GM21367 (cell line): ENCODE results near the gene GPC3.
"Not testable (repeated sequence)": the region's sequence is repeated elsewhere in the genome, so short reads cannot be mapped to it uniquely, and the experiment has no call there.

Source experiments
- ATAC-seq: cut with Tn5 transposase; IDR thresholded peaks from one replicate; pipeline ENCODE4 v1.9.1; 2021; ENCODE audit not compliant: unreplicated experiment

The GPC3 gene

DNA sequence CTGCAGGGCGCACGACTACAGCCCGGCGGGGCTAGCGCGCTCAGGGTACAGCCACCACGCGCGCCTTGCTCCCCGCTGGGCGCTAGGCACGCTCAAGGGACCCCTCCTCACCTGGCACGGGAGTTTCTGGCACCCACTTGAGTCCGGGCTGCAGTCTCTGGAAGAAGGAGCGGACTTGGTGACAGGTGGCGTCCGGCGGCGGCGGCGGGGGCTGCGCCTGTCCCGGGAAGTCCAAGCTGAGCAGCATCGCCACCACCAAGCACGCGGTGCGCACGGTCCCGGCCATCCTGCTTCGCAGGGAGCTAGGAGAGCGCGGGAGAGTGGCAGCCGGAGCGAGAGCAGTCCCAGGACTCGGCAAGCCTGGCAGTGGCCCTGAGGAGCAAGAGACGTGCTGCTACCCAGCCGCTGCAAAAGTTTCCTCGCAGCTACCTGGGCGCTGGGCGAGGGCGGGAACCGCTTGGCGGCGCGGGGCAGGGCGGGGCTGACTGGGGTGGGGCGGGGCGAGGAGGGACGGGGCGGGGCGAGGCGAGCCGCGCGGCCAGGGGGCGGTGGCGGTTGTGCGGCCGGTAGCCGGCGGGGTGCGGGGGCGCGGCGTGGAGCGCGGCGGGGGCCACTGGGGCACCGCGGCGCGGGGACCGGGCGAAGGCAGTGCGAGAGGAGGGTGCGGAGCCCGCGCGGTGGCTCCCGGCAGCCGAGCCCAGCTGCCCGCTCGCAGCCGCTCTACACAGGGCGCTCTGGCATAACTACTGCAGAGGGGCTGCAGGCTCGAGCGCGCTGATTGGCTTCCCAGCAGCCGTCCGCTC, at the start of gene GPC3:
GPC3 (minus strand) TSS at position 431 of the 803 bp plus-strand sequence.
- ATAC-seq, result no peak

DNA sequence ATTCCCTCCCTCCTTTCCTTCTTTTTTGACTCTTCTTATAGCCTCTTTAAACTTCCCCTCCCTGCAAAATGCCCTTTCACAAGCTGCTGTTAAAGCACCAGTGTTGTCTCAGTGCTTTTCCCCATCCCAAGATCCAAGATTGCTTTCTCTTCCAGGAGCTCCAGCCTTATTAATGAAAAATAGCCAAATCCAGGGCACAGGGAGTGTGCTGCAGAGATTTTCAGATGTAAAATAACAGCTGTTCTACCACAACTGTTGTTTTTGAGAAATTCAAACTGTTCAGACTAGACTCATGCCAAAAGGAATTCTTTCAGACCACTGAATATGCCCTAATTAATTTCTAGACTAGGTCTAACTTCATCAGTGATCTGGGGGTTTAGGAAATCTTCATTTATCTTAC, 47.0 kb upstream of the GPC3 start:
- ATAC-seq, result no peak

DNA sequence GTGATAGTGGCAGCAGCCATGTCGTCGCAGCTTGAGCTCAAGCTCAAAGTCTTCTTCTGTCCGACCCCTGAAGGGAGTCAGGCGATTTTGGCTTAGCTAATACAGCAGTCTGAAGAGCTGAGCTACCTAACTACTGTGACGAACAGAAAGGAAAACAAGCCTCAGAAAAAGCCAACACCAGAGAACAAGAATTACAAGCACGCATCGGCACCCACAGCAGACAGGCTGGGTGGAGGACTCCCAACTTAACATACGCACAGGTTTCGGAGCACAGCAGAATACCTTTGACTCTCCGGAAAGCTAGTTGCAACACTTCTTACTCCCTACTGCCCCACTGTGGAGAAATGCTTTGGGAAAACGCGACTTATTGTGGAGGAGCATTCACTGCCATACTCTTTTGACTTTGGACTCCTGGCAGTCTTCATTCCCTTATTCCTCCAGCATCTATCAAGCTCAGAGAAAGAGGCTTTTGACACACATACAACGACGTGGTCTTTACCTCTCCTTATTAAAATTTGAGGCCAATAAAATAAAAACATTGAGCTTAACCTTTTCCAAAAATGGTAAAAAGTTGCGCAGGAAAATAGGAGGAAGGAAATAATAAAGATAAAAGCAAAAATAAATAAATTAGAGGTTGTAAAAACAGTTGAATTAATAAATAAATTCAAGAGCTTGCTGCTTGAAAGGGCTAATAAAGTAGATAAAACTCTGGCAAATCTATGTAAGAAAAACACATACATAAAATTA, 41.3 kb upstream of the GPC3 start:
- ATAC-seq, result no peak

DNA sequence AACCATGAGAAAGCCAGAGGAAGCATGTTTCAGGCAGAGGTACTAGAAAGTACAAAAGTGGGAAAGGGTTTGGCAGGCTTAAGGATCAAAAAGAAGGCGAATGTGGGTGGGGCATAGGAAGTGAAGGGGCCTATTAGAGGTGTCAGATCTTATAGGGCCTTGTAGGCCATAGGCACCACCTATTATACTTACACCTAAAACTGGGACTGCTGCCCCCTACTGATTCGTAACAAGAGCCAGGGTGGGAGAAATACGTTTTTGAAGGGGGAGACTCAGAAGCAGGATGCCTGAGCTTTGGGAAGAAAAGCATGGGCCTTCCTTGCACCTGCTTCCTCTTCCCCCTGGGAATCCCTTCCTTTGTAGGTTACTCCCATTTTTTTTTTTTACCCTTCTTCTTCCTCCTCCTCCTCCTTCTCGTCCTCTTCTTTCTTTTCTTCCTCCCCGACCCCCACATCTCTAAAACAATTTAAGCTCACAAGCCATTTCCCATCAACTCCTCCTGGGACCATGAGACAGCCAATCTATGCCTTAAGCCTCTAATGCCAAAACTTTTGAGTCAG, 40.7 kb upstream of the GPC3 start:
- no peak for ATAC-seq

DNA sequence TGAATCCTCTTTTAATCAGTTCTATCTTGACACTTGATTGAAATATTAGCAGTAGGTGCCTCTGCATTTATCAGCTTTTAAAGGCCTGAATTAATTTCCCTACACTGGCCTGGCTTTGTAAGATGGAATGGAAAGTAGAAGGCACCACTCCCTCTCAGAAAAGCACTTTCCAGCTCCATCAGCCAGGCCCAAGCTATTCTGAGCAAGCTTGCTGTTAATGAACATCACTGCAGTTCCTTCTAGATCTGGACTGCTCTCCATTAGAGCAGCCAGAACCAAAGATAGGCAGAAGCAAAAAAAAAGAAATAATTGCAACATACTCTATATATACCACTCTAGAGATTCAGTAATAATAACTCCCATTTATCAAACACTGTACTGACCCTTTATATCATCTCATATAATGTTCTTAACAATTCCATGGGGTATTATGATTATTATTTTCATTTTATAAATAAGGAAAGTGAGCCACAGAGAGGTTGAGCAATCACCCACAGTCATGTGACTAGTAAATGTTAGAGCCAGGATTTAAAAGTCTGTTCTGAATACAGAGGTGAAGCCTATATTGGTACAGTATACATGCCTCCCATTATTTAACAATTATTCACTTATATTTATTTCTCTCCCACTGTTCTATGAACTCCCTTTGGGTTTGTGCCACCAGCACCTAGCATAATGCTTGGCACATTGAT, 39.4 kb upstream of the GPC3 start:
- ATAC-seq, result no peak

DNA sequence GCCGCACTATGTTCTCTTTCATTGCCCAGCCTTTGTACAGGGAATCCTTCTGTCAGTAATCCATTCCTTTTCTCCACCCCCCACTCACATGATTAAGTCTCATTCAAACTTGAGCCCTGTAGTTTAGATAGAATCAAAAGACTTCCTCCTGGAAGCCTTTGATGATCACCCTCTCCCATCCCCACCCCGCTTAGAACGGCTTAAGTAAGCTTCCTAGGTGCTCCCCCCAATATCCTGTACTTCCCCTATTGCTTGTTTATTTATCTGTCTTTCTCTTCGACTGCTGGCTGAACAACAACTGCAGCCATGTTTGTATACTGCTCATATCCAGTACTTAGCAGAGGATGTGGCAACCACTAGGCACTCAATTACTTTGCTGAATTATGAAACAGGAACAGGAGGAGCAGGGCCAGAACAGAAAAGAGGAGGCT, 38.5 kb upstream of the GPC3 start:
- no peak for ATAC-seq

DNA sequence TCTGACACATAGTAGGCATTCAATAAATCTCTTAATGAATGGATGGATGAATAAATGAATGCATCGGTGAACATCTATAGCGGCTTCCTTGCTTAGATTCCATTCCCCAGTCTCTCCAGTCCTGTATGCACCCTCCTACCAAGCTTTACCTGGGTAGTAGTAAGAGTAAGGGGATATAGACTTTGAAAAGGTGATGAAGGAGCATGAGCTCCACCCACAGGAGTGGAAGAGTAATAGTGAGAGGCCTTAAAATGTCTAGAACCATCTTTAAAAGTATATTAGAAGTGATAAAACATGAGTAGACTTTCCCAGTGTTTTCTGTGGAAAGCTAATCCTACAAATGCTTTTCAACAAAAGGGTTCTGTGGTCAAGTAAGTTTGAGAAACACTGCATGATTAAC, 35.5 kb upstream of the GPC3 start:
- ATAC-seq, result no peak

DNA sequence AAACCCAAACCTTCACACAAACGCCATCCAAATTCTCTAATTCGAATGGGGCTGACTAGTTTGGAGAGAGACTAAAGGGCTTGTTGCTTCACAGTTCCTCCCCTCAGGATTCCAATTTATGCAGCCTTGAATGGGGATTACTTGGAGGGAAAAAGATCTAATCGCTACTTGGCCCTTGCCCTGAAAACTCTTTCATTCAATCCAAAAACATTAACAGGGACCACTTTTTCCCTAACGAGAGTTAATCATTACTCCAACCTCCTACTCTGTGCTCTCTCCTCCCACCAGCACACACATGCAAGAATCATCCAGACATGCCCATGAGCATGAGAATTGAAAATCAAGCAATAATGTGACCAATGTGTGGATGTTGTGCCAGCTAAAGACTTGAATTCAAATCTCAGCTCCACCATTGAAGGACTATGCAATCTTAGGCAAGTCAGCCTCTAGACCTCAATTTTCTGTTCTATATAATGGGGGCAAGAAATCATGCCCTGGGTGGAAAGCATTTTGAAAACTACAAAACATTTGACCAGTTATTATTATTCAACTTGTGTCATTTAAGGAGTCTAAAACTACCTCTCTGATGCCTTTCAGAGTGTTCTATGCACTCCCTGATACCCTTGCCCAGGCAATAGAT, 34.3 kb upstream of the GPC3 start:
- no peak for ATAC-seq

DNA sequence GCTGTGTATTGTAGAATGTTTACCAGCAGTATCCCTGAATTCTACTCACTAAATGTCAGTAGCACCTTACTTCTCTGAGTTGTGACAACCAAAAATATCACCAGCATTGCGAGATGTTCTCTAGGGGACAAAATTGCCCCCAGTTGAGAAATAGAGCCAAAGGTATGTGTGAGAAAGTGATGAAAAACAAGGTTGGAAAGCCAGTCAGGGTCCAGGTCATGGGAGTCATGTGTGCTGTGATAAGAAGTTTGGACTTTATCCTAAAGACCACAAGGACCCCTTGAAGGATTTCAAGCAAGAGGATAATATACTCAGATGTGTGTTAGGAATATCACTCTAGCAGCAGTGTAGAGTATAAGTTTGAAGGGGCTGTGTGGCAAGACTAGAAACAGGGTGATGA, 30.9 kb upstream of the GPC3 start:
- not testable (repeated sequence) for ATAC-seq

DNA sequence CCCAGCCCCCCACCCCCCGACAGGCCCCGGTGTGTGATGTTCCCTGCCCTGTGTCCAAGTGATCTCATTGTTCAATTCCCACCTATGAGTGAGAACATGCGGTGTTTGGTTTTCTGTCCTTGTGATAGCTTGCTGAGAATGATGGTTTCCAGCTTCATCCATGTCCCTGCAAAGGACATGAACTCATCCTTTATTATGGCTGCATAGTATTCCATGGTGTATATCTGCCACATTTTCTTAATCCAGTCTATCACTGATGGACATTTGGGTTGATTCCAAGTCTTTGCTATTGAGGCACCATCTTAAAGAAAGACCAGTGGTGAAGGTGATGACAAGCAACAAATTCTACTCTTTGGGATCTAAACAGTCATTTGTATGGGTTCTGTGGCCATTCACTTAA, 30.1 kb upstream of the GPC3 start:
- ATAC-seq, result not testable (repeated sequence)

DNA sequence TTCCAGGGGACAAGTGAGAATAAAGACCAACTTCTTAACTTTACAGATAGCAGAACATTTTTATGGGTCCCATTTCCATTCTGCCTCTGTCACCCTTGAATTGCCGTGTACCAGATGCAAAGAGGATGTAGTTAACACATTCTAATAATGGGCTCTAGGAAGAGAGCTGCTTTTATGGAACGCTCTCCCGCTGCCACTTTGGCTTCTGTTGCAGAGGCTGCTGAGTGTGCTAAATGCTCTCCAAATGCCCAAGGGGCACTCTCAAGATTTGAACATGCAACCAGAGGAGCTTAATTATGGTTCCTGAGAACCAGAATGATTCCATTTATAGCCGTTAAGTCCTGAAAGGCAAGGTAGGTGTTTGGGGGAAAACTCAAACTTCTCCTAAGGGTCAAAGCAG, 28.1 kb upstream of the GPC3 start:
- no peak for ATAC-seq

DNA sequence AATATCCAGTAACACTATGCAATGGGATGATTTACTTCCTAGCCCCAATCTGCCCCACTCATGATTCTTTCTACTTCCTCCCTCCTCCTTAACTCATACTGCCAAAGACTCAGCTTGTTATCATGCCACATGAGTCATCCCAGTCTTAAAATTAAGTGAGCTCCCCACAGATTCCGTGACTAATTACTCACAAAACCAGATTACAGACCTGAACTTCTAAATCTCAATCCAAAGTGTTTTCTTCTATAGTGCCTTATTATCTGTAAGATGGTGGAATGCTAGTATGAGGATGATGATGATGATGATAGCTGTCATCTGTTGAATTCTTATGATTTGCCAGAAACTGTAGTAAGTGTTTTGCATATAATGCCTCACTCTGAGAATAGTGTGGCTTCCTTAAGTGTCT, 27.7 kb upstream of the GPC3 start:
- no peak for ATAC-seq

DNA sequence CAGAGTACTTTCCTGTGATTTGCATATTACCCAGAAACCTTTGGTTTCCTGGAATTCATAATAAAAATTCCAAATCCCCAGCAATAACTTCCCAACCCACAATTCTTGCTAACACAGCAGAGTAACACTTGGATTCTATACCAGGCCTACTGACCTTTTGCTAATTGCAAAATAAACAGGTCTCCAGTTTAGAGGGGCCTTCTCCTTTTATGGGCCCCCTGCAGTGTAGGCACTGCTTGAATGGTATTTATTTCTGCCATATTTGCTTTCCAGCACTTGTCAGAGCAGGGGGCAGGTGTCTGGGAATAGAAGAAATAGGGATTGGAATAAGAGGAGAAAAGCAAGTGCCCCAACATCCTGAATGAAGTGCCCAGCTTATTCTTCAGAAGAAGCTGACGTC, 25.3 kb upstream of the GPC3 start:
- no peak for ATAC-seq

DNA sequence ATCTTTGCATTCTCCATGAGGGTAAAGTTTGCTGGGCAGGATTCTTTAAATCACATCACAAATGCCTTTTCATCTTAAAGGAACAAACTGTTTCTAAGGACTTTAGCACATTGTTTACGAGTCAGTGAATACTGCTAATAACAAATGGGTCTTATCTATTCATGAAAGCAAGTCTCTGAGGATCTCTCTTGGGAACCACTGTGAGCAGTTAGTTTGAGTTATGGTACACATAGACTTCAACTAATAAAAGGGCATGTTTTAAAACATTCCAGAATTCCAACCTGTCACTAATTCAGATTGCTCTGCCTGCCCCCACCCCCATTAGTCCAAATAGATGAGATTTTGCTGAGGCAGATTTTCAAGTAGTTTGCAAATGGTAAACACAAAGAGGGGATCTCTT, 22.3 kb upstream of the GPC3 start:
- no peak for ATAC-seq

DNA sequence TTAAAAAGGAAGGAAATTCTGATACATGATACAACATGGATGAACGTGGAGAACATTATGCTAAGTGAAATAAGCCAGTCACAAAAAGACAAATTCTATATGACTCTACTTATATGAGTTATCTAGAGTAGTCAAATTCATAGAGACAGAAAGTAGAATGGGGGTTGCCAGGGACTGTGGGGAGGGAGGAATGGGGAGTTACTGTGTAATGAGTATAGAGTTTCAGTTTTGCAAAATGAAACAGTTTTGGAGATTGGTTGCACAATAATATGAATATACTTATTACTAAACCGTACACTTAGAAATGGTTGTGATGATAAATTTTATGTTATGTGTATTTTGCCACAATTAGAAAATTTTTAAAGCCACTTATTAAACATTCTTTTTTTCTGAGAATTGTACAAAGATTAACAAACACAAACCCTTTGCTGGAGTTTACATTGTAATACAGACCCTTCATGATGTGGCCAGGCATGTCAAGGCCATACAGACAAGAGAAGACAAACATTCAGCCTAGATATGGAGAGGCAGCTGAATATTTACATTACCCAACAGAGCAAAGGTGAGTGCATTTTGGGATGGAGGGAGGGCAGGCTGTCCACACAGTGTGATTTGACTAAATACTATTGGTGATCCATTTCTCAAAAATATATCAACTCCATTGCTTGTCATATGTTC, 21.2 kb upstream of the GPC3 start:
- no peak for ATAC-seq

DNA sequence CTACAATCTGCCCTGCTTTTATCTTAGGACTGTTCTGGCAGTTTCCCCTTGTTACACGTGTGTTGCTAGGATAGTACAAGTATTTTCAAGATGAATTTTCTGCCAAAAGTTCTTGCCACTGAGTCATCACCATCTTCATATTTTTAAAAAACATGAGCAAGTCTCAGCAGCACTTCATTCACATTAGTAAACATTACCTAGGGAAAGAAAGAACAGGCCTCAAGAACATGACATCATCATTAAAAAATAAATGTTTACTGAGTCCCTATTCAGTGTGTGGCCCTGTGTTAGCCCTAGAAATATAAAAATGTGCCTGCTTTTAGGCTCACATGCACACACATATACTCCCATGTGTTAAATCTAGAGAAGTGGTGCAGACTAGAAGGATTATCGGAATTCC, 18.7 kb upstream of the GPC3 start:
- ATAC-seq, result no peak

DNA sequence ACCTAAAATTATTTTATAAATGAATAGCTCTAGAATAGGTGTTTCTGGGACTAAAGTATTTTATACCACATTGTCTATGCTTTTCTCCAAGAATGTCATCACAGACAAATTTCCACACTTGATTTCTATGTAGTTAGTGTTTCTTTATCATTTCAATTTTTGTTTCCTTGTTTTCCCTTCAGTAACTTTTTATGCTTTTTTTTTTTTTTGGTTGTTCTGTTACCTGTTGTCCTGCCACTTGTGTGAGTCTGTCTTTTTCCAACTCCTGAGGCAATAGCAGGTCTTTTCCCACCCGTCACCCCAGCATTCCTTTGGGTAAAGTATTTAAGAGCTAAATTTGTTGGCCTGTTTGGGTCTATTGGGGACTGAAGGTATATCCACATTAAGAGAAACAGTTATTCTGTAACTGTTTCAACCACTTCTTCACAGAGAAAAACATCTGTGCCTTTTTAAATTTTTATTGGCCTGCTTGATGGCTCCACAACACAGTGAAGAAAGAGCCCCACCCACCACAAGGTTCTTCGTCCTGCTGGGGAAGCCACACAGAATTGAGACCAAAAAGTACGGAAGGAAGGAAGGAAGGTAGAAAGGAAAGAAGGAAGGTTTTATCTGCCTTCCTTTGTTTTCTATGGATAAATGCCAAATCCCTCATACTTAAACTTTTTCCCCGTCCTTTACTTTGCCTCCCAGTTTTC, 17.7 kb upstream of the GPC3 start:
- ATAC-seq, result no peak

DNA sequence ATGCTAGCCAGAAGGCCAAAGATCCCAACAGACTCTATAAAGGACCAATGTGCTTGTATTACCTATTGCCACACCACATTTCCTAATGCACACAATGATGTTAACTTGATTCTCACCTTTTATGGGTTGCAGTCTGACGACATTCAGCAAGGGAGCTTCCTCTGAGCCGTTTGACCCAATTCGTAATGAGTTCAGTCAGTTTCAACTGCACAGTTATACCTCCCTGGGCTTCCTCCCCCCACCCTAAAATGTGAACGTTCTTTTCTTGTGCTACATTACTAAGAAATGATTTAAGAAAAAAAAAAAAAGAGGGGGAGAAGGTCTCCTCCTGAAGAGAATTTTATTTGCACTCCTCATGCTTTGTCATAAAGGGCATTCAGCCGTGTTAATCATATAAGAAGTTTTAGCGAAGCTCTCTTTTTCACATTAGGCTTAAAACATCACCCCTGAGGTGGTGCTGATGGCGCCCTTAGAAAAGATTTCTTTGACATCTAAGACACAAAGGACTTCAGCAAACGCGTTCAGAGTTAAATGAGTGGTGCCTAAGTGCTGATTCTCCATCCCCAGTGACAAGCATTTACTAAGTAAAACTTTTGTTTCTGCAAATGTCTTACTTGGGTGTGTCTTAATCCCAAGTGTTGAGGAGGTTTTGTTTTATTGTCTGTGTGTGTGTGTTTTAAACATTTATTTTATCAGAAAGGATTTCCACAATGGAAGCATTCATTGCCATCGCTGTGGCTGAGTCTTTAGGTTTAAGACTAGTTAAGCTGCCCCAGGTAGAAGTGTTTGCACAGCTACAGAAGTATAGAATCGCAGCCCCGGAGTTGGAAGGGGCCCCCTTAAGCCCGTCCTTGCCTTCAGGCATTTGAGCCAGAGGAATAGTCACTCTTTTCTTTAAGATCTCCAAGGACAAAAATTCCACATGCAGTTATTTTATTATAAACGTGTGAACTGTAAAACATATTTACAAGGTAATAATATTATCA, 15.2 kb upstream of the GPC3 start:
- no peak for ATAC-seq
